Midbrain (tissue), 1 donor: ENCODE data around the gene KRCC1.

Experiments
- DNase-seq: peaks from one replicate; lab custom pipeline; 2025; lab: John Stamatoyannopoulos, UW

KRCC1 gene

DNA sequence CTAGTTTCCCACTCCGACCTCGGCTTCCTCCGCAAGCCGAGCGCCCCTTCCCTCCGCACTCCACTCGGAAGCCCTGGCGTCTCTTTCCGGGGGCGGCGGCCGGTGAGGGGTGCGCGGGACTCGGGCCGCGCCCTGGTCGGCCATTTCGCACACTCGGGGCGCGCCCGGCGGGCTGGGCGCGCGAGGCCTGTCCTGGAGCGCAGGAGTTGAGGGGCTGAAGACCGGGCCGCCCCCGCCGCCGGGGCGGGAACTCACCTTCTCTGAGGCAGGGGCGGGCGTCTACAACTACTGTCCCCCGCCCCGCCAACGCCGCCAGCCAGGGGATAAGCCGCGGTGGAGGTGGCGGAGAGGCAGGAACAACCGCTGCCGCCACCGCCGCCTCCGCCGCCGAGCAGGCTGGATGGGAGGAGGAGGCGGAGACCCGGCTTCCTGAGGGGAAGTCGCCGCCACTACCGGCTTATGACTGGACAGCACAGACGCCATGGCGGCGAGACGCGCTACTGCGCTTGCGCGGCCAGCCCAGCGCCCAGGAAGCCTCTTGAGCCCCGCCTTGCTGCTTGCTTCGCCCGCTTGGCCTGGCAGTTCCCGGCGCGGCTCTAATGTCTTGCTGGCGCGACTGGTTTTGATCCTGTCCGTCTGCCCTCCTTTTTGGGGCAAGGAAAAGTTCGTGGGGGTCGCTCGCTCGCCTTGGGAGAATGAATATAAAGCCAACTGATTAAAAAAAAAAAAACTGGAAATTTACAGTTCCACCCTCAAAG is at the start of gene KRCC1:
KRCC1 (minus strand) TSS at position 413 of the 758 bp plus-strand sequence. CDS start 27,220 bp downstream, outside the sequence.
- DNase-seq = peak; percentile 98

GRCh38 chr2:88100489-88100858 is 44.9 kb upstream of the KRCC1 start:
- no peak for DNase-seq

DNA sequence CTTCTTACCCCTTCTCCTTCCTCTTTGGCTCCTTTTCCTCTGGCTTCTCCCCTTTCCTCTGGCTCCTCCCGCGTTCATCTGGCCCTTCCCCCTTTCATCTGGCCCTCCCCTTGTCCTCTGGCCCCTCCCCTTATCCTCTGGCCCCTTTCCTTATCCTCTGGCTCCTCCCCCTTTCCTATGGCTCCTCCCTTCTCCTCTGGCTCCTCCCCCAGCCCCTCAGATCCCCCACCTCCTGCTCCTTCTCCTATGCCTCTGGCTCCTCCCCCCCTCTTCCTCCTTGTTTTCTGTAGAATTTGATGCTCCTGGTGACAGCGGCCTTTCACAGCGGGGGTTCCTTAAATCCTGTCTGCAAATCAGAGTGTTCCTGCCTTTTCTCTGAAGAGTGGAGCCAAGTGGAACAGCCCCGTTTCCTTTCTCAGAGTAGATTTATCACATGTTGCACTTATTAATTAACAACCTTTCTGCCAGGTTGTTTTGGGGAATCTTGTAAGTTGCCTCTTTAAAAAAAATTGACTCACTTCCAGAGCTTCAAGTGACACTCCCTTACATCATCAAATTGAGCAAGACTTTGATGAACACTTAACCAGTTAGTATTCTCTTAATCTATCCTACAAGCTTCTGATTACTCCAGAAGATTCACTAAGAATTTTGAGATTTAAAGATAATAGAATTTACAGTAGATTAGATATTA is 44.4 kb upstream of the KRCC1 start:
- DNase-seq = no peak

DNA sequence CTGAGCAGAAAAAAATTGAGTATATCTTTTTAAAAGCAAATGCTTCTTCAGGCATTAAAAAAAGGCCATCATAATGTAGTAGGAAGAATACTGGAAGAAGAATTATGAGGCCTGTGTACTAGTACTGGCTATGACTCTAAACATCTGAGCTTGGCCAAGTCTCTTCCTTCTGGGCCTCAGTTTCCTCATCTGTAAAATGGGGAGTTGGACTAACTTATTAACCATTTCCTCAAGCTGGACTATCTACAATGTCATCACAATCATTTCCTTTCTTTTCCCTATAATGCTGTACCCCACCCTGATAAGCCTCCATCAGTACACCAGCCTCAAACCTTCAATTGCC is 42.9 kb upstream of the KRCC1 start:
- DNase-seq = no peak

- no peak for DNase-seq
These were observed 42.4 kb upstream of the KRCC1 start for GRCh38 chr2:88097891-88098557.

DNA sequence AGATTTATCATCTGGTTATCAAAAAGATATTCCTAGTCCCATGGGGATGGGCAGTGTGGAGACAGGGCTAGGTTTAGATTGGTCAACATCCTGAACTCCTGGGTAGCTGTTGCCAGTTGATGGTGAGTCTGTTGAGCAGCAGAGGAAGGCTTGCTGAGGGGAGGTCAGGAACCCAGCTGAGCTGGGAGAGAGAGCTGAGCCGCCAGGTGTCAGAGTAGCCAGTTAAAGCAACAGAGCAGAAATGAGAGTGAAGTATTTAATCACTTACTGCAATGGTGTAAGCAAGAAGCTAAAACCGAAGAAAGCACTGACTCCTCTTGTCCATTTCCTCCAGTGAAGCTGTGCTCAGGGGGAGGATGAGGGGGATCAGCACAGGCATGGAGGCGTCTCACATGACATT is 41.6 kb upstream of the KRCC1 start:
- DNase-seq = no peak

GRCh38 chr2:88096708-88097107 is 41.1 kb upstream of the KRCC1 start:
- DNase-seq = no peak

- DNase-seq = no peak
These were observed 39.4 kb upstream of the KRCC1 start for GRCh38 chr2:88095022-88095421.

- no peak for DNase-seq
These were observed 37.2 kb upstream of the KRCC1 start for GRCh38 chr2:88092773-88093172.

- no peak for DNase-seq
These were observed 36.4 kb upstream of the KRCC1 start for GRCh38 chr2:88091943-88092342.

DNA sequence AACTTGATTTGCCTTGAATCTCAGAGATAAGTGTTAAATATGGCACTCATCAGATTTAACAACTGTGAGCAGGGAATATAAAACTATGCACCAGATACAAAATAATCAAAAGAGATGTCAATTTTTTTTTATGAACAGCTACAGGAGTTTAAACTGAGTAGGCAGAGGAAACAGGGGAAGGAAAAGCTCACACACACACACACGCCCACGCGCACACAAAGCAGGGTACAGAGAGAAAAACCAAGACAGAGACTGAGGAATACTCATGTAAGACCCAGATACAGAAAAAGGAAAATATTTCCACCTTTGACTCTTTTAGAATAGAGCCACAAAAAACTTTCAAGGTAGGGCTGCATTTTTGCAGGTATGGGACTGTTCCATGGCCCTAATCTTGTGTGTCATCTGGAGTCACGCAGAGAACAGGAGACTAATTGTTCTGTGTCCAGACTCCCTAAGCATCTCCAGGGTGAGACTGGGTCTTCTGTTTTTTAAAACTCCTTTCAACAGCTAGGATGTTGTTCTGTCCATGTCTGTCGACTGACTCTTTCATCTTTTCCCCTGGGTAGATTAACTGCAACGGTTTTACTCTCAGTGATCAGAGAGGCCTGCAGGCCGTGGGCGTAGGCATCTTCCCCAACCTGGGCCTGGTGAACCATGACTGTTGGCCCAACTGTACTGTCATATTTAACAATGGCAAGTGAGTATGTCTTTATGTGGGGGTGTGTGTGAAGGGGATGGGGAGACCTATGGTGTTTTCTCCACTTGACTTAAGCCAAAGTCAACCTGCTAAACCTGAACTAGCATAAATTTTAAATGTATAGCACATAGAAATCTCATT is 35.1 kb upstream of the KRCC1 start:
- no peak for DNase-seq

DNA sequence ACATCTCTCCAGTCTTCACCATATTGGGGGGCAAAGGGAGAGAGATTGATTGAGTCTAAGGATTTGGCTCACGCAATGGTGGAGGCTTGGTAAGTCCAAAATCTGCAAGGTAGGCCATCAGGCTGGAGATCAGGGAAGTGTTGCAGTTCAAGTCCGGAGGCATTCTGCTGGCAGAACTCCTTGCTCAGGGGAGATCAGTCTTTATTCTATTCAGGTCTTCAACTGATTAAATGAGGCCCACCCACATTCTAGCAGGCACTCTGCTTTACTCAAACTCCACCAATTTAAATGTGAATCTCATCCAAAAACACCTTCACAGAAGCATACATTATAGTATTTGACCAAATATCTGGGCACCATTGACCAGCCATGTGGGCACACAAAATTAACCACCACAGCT is 33.4 kb upstream of the KRCC1 start:
- DNase-seq = no peak

- no peak for DNase-seq
These were observed 32.2 kb upstream of the KRCC1 start for GRCh38 chr2:88087763-88088162.

DNA sequence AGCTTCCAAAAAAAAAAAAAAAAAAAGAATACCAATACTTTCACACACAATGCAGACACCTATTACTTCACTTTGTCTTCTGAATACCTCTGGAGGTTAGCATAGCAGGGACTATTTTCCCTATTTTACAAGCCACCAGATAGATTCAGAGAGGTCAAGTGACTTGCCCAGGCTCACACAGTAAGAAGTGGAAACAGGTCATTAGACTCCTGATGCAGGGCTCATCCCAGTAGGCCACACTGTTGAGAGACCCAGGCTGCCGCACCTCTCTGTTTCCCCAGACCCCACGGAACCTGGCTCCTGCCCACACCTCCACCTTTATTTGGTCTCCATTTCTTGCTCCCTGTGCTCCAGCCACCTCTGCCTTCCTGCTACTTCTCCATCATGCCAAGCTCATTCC is 31.5 kb upstream of the KRCC1 start:
- no peak for DNase-seq

- DNase-seq = no peak
These were observed 30.8 kb upstream of the KRCC1 start for GRCh38 chr2:88086401-88086800.

- no peak for DNase-seq
These were observed 30.0 kb upstream of the KRCC1 start for GRCh38 chr2:88085602-88086001.

- no peak for DNase-seq
These were observed 29.5 kb upstream of the KRCC1 start for GRCh38 chr2:88085099-88085498.

- peak; percentile 89 for DNase-seq
These were observed 27.2 kb upstream of the KRCC1 start for GRCh38 chr2:88082781-88083180.

DNA sequence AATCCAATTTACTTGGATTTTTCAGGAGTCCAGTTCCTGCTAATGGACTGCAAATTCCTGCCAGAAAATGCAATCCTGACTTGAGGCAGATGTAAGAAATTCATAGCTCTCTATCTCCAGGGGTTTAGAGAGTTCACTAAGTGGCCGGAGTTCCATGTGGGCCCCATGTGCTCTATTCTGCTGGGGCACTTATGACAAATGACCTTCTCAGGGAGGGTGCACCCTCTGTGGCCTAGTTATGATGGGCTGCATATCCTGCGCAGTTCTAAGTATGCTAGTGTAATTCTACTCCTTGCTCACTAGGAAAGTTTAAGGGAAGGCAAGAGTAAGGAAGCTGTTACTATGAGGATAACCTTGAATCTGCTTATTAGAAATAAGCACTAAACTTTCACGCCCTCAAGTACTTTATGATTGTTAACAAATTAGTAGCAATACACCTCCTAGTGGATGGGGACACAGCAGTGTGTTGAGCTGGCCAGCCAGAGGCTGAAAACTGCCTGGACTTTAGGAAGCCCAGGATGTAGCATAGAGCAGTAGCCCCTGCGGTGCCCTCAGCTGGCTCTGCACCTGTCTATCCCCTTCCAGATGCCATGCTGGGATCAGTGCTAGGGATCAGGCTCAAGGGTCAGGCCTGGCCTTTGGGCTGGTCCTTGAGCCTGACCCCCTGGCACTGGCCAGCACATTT is 26.5 kb upstream of the KRCC1 start:
- DNase-seq = no peak

- DNase-seq = no peak
These were observed 25.0 kb upstream of the KRCC1 start for GRCh38 chr2:88080545-88080944.

DNA sequence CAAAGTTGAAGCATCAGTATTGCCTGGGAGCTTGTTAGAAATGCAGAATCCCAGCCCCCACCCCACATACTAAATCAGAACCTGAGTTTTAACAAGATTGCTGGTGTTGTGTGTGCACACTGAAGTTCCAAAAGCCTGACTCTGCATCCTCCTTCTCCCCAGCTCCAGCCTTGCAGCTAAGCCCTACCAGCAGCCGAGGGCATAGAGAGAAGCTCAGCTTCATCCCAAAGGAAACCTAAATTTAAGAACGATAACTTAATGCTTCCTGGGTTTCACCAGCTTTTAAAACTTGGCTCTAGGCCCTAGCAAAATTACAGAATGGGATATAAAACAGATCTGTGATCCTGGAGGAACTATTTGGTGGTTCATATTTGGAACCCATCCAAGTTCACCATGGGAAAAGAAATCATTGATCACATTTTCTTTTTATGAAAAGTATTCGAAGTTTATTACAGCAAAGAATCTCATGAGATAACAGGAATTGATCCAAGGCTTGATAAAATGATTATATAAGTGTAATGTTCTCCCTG is 23.1 kb upstream of the KRCC1 start:
- DNase-seq = no peak
